HT1080 (cell line): Measurements from ENCODE around the gene GRPEL1. TPM values are rescaled to one million over a fixed set of nuclear protein-coding genes. Genes with fewer than 3 reads are reported as not detected.

Experiments
- DNase-seq: peaks from one replicate; pipeline ENCODE4 v3.0.0-alpha.2; 2015; ENCODE audit warnings: low read depth
- total RNA-seq: library from RNA; depleted of rRNA; stranded (reverse); fragments of >200 nt; shearing (Covaris generic); gene quantifications from 2 replicates; pipeline ENCODE4 v1.2.3, GENCODE V29; 2014

The GRPEL1 gene
- total RNA-seq, 1 experiment from 2014 or later, result 75.6 TPM

DNA sequence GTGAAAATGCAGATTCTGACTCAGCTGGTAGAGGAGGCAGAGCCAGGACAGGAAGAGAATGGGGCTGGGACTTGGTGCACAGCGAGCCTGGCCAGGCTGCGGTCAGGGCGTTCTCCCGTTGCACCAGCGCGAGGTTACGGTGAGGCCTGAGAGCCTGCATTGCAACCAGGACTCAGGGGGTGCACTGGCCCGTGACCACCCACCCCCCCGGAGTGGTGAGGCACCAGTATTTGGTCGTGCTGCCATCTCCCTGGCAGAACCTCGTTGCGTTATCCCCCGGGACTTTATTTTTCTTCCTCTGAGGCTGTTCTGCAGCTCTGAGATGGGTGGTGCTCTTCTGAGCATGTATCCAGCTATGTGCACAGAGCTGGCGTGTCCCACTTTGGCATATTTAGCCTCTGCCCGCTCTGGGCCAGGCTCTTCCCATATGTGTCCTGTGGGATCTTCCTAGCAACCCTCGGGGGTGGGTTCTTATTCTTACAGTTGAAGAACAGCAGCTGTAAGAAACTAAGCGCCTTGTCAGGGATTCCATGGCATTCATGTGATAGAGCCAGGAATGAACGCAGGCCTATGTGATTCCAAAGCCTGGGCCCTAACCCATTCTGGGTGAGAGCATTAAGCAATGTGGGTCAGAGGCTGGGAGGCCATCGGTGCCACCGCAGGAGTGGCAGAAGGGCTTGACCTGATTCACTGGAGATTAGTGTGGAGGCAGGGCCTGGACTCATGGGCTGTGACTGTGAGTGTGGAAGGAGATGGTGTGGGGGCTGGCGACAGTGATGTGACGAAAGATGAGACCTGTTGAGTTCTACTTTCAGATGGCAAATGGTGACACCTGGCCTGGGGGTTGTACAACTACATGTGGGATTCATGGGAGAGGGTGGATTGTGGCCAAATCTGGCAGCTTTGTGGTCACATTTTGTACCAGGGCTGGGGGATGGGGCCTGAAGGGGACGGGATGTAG lies 21.6 kb downstream of the GRPEL1 start:
- no peak for DNase-seq

DNA sequence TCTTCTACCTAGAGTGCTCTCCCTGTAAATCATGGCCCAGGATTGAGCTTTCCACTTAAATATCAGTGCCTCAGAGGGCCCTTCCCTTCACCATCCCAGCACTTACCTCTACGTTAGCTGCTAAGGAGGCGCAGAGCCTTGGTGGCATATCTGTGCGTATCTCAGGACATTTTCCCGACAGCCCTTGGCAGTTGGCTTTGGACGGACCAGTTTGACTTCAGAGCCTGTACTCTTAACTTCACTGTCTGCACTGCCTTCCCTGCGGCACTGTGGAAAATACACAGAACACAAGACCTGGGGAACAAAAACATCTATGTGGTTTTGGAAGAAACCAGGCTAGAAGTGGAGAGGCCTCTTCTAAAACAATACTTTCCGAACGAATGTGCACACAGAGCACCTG lies 22.3 kb downstream of the GRPEL1 start:
- no peak for DNase-seq

GRCh38 chr4:7044137-7044930 lies 23.5 kb downstream of the GRPEL1 start:
- no peak for DNase-seq

GRCh38 chr4:7043284-7044136 lies 24.4 kb downstream of the GRPEL1 start, which contains the start of gene TADA2B:
Gene TADA2B (plus strand): TSS chr4:7043372. CDS start chr4:7043580, 208 bp downstream.
- DNase-seq, result no peak

DNA sequence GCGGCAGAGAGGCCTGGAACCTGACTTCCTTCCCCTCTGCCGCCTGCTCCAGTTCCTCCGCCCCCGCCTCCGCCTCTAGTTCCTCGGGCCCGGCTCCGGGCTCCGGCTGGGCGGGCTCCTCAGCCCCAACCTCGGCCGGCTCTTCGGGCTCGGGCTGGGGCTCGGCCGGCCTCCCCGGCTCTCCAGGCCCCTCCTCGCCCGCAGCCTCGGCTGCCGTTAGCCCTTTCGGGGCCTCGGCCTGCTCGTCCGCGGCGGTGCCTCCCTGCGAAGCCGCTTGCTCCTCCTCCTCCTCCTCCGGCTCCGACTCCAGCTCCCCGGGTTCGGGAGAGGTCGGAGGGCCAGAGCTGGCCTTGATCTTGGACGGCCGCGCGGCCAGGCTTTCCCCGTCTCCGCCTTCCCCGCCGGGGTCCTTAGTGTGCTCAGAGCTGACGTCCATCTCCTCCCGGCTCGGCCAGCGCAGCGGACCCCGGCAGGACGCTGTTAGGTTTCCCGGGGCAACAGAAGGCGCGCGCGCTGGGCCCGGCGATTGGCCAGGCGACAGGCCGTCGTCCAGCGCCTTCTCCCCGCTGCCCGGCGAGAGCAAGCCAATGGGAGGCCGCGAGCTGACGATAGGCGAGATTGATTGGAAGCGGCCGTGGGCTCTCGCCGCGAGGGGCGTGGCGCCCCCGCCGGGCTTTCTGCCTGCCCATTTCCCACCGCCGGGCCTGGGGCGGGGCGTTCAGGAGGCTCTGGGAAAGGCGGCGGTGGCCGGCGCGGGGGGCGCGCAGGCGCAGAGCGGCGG lies 25.2 kb downstream of the GRPEL1 start:
- DNase-seq, result peak; percentile 98

DNA sequence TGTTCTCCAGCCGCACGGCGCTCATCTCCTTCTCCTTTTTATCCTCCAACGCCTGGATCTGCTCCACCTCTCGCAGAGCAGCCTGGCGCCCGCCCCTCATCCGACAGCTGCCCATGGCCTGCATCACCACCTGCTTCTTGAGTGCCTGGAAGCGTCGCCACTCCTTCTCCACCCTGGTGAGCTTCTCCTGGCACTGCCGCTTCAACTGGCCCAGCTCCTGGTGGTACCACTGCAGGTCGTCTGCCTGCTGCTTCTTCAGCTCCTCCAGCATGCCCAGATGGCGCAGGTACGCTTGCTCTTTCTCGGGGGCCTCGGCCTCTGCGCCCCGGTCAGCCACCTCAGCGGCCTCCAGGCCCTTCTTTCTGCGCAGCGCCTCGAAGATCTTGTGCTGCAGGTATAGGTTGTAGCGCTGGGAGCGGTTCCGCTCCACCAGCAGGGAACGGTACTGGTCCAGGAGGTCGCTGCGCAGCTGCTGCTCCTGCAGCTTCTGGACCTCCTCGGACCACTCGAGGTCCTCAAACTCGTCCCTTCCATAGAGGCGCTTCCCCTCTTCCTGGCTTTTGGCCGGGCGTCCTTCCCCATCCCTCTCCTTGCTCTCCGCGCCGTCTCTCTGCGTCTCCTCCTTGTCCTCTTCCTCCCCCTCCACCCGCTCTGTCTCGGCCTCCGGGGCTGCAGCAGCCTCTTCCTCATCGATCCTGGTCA lies 25.9 kb downstream of the GRPEL1 start:
- DNase-seq, result no peak

- no peak for DNase-seq
These were observed 26.6 kb downstream of the GRPEL1 start for GRCh38 chr4:7041246-7041645.

GRCh38 chr4:7040765-7041164 lies 27.1 kb downstream of the GRPEL1 start:
- DNase-seq, result no peak

DNA sequence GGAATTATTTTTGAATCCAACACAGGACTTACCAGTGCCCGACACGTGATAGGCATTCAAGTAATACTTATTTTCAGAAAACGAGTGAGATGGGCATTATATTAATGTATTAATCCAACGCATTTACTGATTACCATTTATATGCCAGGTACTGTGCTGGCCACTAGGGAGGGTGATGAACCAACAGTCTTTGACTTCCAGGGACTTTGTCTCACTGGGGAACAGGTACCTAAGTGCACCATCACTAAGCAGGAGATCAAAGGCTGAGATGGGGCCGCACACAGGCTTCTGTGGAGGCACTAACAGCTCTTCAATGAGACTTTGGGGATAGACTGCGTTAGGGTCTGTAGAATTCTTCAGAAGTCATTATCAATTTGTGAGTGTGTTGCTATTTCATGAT lies 30.4 kb downstream of the GRPEL1 start:
- DNase-seq, result no peak

- DNase-seq, result peak; percentile 58
These were observed 33.4 kb downstream of the GRPEL1 start for GRCh38 chr4:7034262-7035081.

GRCh38 chr4:7032596-7032995 lies 35.3 kb downstream of the GRPEL1 start:
- DNase-seq, result no peak

DNA sequence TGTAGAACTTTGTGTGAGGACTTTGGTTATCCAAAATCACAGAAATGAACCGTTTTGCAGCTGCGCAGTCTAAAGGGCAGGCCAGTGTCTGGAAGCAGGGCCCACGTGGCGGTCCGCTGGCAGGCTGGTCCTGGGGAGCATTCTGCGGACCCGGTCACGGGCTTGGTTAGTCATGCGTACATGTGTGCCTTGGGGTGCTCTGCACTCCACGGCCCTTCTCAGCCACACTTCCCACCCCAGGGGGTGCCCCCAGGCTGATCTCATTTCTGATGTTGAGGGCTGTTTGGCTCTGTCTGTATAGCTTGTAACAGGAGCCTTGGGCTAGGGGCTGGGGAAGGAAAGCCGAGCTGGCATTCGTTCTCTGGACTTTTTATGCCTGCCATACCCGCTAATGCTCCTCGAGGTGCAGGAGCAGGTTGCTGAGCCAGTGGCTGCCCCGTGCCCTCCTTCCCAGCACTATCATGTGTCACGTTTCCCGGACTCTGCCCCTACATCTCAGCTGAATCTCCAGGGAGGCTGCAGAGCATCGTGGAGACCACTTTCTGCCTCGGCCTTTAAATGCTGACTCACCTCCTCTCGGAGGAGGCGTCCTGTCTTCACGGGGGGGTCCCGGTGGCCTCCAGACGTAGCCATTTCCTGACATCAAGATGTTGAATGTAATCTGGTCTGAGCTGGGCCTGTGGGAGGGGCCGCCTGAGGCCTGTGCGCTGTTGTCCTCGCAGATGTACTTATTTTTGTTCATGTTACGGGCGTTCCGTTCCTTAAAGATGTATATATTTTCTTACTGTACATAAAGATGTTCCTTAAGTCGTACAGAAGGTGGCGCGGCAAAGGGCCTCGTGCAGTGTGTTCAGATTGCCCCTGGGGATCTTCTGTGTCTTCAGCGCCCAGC lies 36.1 kb downstream of the GRPEL1 start:
- no peak for DNase-seq

DNA sequence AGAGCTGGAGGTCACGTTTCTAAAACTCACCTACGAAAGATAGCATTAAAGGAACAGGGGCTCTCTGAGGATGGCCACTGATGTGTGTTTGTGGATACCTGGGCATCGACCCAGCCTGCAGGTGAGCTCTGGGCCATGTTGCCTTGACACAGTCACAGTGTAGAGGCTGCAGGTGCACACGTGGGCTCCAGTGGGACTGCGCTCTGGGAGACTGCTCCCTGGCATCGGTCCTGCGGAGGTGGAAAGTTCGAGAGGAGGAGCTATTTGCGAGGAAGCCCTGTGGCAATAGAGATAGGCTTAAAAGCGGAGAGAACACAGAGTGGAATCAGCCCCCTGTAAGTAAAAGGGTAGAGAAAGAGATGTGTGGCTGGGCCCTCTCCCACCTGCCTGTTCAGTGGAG lies 37.0 kb downstream of the GRPEL1 start:
- DNase-seq, result no peak

- DNase-seq, result no peak
These were observed 37.9 kb downstream of the GRPEL1 start for GRCh38 chr4:7029921-7030320.

GRCh38 chr4:7029212-7029611 lies 38.7 kb downstream of the GRPEL1 start:
- no peak for DNase-seq

DNA sequence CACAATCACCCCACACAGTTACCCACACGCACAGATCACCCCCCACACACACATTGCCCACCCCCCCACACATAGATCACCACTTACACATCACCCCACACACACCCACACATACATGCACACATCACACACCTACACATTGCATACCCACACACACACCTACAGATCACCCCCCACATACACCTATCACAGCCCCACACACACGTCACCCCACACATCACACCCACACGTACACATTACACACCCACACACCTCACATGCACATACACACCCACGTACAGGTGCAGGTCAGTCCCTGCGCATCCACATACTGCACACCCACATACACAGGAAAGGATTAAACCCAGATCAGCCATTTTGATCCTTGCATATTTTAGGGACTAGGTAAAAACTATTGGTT lies 40.0 kb downstream of the GRPEL1 start:
- DNase-seq, result no peak

GRCh38 chr4:7027284-7027683 lies 40.6 kb downstream of the GRPEL1 start:
- no peak for DNase-seq

DNA sequence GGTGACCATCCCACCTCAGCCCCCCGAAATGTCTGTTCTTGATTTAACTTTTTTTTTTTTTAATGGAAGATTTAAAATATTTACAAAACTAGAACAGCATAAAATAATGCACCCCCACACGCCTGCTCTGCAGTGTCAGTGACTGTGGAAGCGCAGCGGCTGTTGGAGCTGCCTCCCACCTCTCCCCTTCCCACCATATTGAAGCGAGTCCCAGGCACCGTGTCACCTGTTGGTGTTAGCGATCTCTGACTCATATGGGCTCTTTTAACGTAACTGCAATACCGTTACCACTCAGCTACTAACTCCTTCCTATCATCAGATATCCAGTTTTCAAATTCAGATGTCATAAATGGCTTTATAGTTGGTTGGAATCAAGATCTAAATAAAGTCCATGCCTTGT lies 41.8 kb downstream of the GRPEL1 start:
- no peak for DNase-seq
